ENCODE results near the gene LRRK1.
"Not testable (repeated sequence)": the region's sequence is repeated elsewhere in the genome, so short reads cannot be mapped to it uniquely, and the experiment has no call there.

The LRRK1 gene

DNA sequence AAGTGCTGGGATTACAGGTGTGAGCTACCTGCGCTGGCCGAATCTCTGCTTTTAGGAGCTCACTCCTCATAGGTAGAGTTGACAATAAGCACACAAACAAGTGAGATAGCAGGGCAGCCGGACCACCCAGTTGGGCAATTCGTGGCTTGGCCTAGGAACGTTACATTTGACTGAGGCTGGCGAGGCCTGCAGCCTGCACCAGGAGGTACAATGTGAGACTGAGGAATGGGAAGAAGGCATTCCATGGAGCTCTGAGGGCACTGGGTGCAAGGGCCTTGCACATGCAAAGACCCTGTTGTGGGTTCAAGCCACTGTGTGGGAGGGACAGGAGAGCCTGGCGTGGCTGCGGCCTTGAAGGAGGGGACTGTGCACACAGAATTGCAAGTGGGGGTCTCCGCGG, 152.5 kb downstream of the LRRK1 start:
- Histone ChIP-seq H3K27ac (ENCODE audit: low read depth, low read length) (no peak overlapping the region), H3K4me2 (ENCODE audit: low read length) (no peak overlapping the region), H3K9me2 (replicated peaks; ENCODE audit: control insufficient read depth, low read length) (no peaks in the 10 kb centered on the region), H3K9me3 (ENCODE audit: control insufficient read depth, insufficient read depth, low read length) (no peaks in the 10 kb centered on the region), H3K4me1 (ENCODE audit: control insufficient read depth, low read length) (no peaks in the 10 kb centered on the region), H3K36me3 (ENCODE audit: control insufficient read depth, low read length) (peaks cover 53% of the 10 kb centered on the region), H3K4me3 (ENCODE audit: low read length) (no peak overlapping the region), H3F3A (ENCODE audit: control insufficient read depth, insufficient read depth) (no peaks in the 10 kb centered on the region), H3K79me2 (ENCODE audit: control insufficient read depth, low read length) (no peaks in the 10 kb centered on the region), H3K27me3 (ENCODE audit: control insufficient read depth, low read length) (no peaks in the 10 kb centered on the region), H4K20me1 (ENCODE audit: control insufficient read depth, insufficient read depth, low read depth, low read length) (no peaks in the 10 kb centered on the region)
- TF ChIP-seq, protein P1, sequence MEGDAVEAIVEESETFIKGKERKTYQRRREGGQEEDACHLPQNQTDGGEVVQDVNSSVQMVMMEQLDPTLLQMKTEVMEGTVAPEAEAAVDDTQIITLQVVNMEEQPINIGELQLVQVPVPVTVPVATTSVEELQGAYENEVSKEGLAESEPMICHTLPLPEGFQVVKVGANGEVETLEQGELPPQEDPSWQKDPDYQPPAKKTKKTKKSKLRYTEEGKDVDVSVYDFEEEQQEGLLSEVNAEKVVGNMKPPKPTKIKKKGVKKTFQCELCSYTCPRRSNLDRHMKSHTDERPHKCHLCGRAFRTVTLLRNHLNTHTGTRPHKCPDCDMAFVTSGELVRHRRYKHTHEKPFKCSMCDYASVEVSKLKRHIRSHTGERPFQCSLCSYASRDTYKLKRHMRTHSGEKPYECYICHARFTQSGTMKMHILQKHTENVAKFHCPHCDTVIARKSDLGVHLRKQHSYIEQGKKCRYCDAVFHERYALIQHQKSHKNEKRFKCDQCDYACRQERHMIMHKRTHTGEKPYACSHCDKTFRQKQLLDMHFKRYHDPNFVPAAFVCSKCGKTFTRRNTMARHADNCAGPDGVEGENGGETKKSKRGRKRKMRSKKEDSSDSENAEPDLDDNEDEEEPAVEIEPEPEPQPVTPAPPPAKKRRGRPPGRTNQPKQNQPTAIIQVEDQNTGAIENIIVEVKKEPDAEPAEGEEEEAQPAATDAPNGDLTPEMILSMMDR (IDR thresholded peaks at IDR 0.05; ENCODE audit: low read depth, low read length, poor library complexity, severe bottlenecking) = no peak
- no peak for TF ChIP-seq EZH2phosphoT487 (IDR thresholded peaks at IDR 0.05; ENCODE audit: borderline replicate concordance, low read length)

DNA sequence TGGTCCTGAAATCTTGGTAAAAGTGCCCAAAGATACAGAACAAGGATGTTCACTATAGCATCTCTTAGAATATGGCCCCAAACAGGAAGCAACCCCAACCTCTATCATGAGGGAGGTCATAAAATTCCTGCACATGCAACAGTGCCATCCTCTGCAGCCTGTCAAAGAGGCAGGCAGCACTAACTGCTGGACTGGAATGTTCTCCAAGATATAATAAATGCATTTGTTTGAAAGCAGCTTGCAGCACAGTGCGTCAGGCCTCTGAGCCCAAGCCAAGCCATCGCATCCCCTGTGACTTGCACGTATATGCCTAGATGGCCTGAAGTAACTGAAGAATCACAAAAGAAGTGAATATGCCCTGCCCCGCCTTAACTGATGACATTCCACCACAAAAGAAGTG, 153.1 kb downstream of the LRRK1 start:
- H3K27ac ChIP-seq (ENCODE audit: low read depth, low read length); H3K4me3 ChIP-seq (ENCODE audit: low read length); H3K4me1 ChIP-seq (ENCODE audit: control insufficient read depth, low read length); H3F3A ChIP-seq (ENCODE audit: control insufficient read depth, insufficient read depth); H3K79me2 ChIP-seq (ENCODE audit: control insufficient read depth, low read length); H3K4me2 ChIP-seq (ENCODE audit: low read length); H3K9me2 ChIP-seq (replicated peaks; ENCODE audit: control insufficient read depth, low read length); H3K9me3 ChIP-seq (ENCODE audit: control insufficient read depth, insufficient read depth, low read length); H3K27me3 ChIP-seq (ENCODE audit: control insufficient read depth, low read length); H4K20me1 ChIP-seq (ENCODE audit: control insufficient read depth, insufficient read depth, low read depth, low read length): not testable (repeated sequence)
- H3K36me3 ChIP-seq (ENCODE audit: control insufficient read depth, low read length) = peaks cover 47% of the 10 kb centered on the region

DNA sequence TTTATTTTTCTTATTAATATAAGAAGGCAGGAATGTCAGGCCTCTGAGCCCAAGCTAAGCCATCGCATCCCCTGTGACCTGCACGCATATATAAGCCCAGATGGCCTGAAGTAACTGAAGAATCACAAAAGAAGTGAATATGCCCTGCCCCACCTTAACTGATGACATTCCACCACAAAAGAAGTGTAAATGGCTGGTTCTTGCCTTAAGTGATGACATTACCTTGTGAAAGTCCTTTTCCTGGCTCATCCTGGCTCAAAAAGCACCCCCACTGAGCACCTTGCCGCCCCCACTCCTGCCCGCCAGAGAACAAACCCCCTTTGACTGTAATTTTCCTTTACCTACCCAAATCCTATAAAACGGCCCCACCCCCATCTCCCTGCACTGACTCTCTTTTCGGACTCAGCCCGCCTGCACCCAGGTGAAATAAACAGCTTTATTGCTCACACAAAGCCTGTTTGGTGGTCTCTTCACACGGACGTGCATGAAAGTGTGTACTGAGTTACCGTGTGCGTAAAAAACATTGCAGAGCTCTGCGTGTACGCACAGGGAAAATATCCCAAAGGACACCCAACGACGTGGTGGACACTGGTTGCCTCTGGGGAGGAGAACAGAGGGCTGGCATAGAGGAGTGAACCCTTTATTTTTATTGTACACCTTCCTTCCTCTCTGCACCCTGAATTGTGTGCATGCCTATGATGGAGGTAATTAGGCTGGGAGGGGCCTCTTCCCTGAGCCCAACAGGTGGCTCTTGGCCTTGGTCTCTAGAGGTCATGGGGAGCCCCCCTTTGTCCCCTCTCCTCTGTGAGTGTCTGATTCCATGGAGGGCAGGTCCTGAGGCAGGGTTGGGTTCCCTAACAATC, 158.9 kb downstream of the LRRK1 start:
- not testable (repeated sequence) for H3K4me2 ChIP-seq (ENCODE audit: low read length); H3K36me3 ChIP-seq (ENCODE audit: control insufficient read depth, low read length); H3K4me1 ChIP-seq (ENCODE audit: control insufficient read depth, low read length); H3K4me3 ChIP-seq (ENCODE audit: low read length); H3K27me3 ChIP-seq (ENCODE audit: control insufficient read depth, low read length); H4K20me1 ChIP-seq (ENCODE audit: control insufficient read depth, insufficient read depth, low read depth, low read length); H3K9me3 ChIP-seq (ENCODE audit: control insufficient read depth, insufficient read depth, low read length); H3K27ac ChIP-seq (ENCODE audit: low read depth, low read length); H3K9me2 ChIP-seq (replicated peaks; ENCODE audit: control insufficient read depth, low read length); H3F3A ChIP-seq (ENCODE audit: control insufficient read depth, insufficient read depth); H3K79me2 ChIP-seq (ENCODE audit: control insufficient read depth, low read length)

DNA sequence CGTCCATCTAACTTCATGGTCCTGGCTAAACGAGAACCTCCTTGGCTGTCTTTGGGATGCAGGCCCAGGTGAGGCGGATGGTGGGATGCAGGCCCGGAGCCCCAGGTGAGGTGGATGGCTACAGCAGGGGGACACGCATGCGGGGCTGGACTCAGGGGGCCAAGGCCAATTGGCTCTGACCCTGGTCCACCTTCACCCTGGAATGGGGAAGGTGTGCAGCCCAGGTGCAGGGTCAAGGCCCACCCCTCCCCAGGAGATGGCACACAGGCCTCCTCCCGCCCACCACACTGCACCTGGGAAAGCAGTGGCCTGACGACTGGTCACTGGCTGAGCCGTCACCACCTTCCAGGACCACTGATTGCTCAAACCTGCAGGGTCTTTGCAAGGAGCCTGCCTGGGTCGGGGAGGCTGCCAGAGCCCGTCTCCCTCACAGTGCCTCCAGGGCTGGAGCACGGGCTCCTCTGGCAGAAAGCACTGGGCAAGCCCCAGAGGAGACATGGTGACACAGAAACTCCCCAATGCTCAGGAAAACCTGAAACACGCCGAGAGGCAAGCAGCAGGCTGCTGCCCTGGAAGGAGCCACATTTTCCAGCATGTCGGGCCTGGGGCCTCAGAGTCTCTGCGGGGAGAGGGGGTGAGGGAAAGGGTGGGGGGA, 159.6 kb downstream of the LRRK1 start:
- TF ChIP-seq, protein P1 (IDR thresholded peaks at IDR 0.05; ENCODE audit: low read depth, low read length, poor library complexity, severe bottlenecking) = no peak
- TF ChIP-seq EZH2phosphoT487 (IDR thresholded peaks at IDR 0.05; ENCODE audit: borderline replicate concordance, low read length) = no peak
- Histone ChIP-seq H3K9me3 (ENCODE audit: control insufficient read depth, insufficient read depth, low read length) (no peaks in the 10 kb centered on the region), H3K27me3 (ENCODE audit: control insufficient read depth, low read length) (no peaks in the 10 kb centered on the region), H3K9me2 (replicated peaks; ENCODE audit: control insufficient read depth, low read length) (no peaks in the 10 kb centered on the region), H3K79me2 (ENCODE audit: control insufficient read depth, low read length) (no peaks in the 10 kb centered on the region), H3K4me1 (ENCODE audit: control insufficient read depth, low read length) (no peaks in the 10 kb centered on the region), H4K20me1 (ENCODE audit: control insufficient read depth, insufficient read depth, low read depth, low read length) (no peaks in the 10 kb centered on the region), H3K4me2 (ENCODE audit: low read length) (no peak overlapping the region), H3K4me3 (ENCODE audit: low read length) (no peak overlapping the region), H3K36me3 (ENCODE audit: control insufficient read depth, low read length) (no peaks in the 10 kb centered on the region), H3F3A (ENCODE audit: control insufficient read depth, insufficient read depth) (no peaks in the 10 kb centered on the region), H3K27ac (ENCODE audit: low read depth, low read length) (no peak overlapping the region)

Data from DOHH2 (cell line).